B cell (primary cell): Measurements from ENCODE around the gene ZP4.
"Not testable (repeated sequence)": the region's sequence is repeated elsewhere in the genome, so short reads cannot be mapped to it uniquely, and the experiment has no call there.

ENCODE experiments used
- EZH2 ChIP-seq: IDR thresholded peaks from 2 replicates; pipeline ENCODE4 v1.6.1; 2012; ENCODE audit warnings: borderline replicate concordance, low read depth, mild to moderate bottlenecking, moderate library complexity, low read length; ENCODE audit not compliant: insufficient read depth, poor library complexity, severe bottlenecking
- TF ChIP-seq, protein P1 (sequence below): fragments of 200-600 bp; IDR thresholded peaks from one replicate; pipeline ENCODE4 v1.8.0; 2022; ENCODE audit warnings: antibody characterized with exemption, mild to moderate bottlenecking

DNA sequence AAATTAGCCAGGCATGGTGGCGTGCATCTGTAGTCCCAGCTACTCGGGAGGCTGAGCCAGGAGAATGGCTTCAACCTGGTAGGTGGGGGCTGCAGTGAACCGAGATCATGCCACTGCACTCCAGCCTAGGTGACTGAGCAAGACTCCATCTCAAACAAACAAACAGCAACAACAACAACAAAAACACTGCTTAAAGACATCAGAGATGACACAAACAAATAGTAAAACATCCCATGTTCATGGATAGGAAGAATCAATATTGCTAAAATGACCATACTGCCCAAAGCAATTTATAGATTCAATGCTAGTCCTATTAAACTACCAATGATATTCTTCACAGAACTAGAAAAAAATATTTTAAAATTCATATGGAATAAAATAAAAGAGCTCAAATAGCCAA lies 47.2 kb downstream of the ZP4 start:
- TF ChIP-seq, protein P1, sequence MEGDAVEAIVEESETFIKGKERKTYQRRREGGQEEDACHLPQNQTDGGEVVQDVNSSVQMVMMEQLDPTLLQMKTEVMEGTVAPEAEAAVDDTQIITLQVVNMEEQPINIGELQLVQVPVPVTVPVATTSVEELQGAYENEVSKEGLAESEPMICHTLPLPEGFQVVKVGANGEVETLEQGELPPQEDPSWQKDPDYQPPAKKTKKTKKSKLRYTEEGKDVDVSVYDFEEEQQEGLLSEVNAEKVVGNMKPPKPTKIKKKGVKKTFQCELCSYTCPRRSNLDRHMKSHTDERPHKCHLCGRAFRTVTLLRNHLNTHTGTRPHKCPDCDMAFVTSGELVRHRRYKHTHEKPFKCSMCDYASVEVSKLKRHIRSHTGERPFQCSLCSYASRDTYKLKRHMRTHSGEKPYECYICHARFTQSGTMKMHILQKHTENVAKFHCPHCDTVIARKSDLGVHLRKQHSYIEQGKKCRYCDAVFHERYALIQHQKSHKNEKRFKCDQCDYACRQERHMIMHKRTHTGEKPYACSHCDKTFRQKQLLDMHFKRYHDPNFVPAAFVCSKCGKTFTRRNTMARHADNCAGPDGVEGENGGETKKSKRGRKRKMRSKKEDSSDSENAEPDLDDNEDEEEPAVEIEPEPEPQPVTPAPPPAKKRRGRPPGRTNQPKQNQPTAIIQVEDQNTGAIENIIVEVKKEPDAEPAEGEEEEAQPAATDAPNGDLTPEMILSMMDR: not testable (repeated sequence)
- TF ChIP-seq EZH2: not testable (repeated sequence)
